Measurements from ENCODE around the gene RPS4Y1.

Gene RPS4Y1

DNA sequence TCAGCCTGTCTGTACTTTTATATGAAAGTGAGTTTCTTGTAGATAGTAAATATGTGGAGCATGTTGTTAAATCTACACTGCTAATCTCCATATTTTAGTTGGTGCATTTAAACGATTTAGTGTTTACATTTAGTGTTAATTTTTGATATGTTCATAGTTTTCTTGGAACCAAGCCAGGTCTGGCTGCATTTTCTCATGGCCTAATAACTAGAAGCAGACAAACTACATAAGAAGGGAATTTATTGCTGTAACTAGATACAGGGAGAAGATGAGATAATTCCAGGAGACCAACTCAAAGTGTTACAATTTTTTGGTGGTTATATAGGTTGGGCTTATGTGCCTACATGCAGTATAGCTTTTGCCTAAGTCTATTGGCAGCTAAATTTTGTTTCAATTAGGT is 32.8 kb downstream of the RPS4Y1 start:
- H3K4me3 ChIP-seq = no peak overlapping the region
- H3K27ac ChIP-seq = no peak overlapping the region
- TF ChIP-seq, protein P1, sequence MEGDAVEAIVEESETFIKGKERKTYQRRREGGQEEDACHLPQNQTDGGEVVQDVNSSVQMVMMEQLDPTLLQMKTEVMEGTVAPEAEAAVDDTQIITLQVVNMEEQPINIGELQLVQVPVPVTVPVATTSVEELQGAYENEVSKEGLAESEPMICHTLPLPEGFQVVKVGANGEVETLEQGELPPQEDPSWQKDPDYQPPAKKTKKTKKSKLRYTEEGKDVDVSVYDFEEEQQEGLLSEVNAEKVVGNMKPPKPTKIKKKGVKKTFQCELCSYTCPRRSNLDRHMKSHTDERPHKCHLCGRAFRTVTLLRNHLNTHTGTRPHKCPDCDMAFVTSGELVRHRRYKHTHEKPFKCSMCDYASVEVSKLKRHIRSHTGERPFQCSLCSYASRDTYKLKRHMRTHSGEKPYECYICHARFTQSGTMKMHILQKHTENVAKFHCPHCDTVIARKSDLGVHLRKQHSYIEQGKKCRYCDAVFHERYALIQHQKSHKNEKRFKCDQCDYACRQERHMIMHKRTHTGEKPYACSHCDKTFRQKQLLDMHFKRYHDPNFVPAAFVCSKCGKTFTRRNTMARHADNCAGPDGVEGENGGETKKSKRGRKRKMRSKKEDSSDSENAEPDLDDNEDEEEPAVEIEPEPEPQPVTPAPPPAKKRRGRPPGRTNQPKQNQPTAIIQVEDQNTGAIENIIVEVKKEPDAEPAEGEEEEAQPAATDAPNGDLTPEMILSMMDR (IDR thresholded peaks at IDR 0.05) = no peak
- DNase-seq (ENCODE audit: low spot score) = no peak

DNA sequence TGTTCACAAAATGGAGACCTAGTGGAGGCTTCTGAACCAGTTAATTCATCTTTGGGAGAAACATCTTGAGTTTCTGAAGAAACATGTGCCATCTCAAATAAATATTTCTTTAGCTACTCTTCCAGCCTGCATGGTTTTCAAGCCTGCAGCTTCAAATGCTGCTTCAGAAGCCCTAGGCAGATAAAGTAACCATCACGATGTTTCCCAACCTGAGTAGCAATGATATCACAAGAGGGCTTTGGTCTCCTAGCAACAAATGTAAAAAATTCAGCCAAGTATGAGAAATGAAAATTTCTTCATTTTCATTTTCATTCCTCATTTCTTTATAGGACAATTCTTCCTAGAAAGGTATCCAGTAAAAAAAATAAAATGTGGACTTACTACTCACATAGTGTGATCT is 42.2 kb downstream of the RPS4Y1 start:
- Histone ChIP-seq H3K27ac (no peak overlapping the region), H3K4me3 (no peak overlapping the region)
- TF ChIP-seq, protein P1 (IDR thresholded peaks at IDR 0.05) = no peak
- no peak for DNase-seq (ENCODE audit: low spot score)

DNA sequence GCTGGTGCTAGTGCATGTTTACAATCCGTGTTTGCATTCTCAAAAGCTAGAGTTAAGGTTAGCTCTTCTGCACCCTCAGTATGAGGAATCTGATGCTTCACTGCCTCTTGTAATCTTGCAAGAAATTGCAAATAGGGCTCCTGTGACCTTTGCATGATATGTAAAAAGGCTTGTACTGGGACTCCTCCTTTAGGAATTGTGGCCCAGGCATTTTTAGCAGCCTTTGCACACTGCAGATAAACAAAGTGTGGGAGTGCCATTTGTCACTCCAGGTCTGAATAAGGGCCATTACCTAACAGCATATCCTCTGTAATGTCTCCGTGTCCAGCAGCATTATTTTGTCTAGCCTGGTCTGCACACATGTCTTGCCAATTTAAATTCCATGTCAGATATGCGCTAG is 44.5 kb downstream of the RPS4Y1 start:
- Histone ChIP-seq H3K27ac (no peak overlapping the region), H3K4me3 (no peak overlapping the region)
- TF ChIP-seq, protein P1 (IDR thresholded peaks at IDR 0.05) = no peak
- no peak for DNase-seq (ENCODE audit: low spot score)

DNA sequence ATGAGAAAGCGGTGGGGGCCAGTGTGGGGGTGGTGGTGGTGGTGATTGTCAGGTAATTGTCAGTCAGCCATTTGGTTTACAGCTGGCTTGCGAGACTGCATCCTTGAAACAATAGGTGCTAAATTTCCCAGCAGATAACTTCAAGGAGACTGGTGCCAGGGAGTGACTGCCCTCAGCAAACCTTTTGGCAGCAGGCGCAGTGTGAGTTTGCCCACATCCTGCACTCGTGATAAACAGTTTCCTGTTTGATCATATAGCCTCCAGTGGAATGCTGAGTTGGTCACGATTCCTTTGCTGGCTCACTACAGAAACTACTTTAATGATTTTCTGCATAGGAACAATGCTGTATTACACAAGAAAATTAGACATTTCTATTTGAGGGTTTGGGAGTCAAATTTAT is 46.0 kb downstream of the RPS4Y1 start:
- H3K27ac ChIP-seq = no peak overlapping the region
- H3K4me3 ChIP-seq = no peak overlapping the region
- TF ChIP-seq, protein P1 (IDR thresholded peaks at IDR 0.05) = no peak
- no peak for DNase-seq (ENCODE audit: low spot score)

DNA sequence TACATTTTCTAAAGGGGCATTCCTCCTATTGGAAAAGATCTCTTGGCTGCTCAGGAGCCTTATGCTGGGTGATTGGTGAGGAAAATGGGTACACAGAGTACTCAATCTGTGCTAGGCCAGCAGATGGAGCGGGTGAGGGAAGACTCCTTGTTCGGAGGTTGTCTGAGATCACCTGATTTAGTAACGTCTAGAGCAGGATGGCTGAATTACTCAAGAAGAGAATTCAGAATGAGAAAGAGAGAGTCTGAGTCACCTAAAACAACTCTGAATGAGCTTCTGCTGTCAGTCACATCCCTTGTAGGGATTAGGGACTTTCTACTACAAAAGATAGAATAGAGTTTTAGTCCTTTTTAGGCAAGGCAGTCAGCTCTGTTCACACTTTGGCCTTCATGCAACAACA is 46.6 kb downstream of the RPS4Y1 start:
- no peak overlapping the region for H3K4me3 ChIP-seq
- no peak for DNase-seq (ENCODE audit: low spot score)
- TF ChIP-seq, protein P1 (IDR thresholded peaks at IDR 0.05) = no peak
- H3K27ac ChIP-seq = no peak overlapping the region

DNA sequence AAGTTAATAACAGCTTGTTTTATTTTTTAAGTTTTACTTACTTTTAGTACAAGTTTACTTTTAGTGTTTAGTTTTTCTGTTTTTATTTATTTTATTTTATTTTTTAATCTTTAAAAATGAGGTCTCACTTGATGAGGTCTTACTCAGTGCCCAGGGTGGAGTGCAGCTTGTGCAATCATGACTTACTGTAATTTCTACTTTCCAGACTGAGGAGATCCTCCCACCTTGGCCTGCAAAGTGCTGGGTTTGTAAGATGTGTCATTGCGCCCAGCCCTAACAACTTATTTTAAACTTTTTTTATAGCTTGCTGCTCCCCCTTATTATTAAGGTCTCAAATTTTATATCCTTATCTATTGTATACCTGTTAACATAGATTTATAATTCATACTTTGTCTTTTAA is 52.1 kb downstream of the RPS4Y1 start:
- TF ChIP-seq, protein P1 (IDR thresholded peaks at IDR 0.05) = no peak
- Histone ChIP-seq H3K27ac (no peak overlapping the region), H3K4me3 (no peak overlapping the region)
- no peak for DNase-seq (ENCODE audit: low spot score)

DNA sequence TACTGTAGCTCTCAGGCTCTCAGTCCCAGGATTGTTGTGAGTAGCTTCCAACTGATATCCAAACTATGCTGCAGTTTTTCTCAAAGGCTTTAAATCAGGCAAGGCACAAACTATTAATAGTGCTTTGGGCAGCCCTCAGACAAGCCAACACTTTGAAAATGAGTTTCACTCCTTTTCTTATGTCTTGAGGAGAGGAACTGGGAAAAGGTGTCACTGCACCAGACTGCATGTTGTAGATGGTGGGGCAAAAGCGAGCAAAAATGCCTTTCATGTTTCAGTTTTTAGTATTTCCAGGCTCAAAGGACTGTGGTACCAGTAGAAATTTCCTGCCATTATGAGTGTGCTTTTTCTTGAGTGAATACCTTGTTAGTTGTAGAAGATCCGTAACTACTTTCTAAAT is 54.6 kb downstream of the RPS4Y1 start:
- TF ChIP-seq, protein P1 (IDR thresholded peaks at IDR 0.05) = no peak
- Histone ChIP-seq H3K27ac (no peak overlapping the region), H3K4me3 (no peak overlapping the region)
- no peak for DNase-seq (ENCODE audit: low spot score)
